SK-N-SH treated with all-trans-retinoic acid at 6 μM for 48 hours (cell line): Measurements from ENCODE around the gene JMJD8.

Experiments used
- ATAC-seq: fragments of 200-7000 bp; cut with Tn5 transposase; 3 replicates; pipeline ENCODE4 v1.9.1; 2020; ENCODE audit warnings: mild to moderate bottlenecking, moderate library complexity
- ARNTL ChIP-seq: fragments of 450-650 bp; formaldehyde crosslinking; IDR thresholded peaks from 2 replicates; pipeline ENCODE4 v1.5.0; 2020; ENCODE audit warnings: low read depth, mild to moderate bottlenecking, moderate library complexity, borderline replicate concordance
- CSDC2 ChIP-seq: fragments of 250-450 bp; sonication (Bioruptor Pico); IDR thresholded peaks from 2 replicates; pipeline ENCODE4 v1.5.0; 2020; ENCODE audit warnings: mild to moderate bottlenecking, moderate library complexity
- CSRNP3 ChIP-seq: fragments of 250-450 bp; sonication (Bioruptor Pico); IDR thresholded peaks from 2 replicates; pipeline ENCODE4 v1.5.1; 2021; ENCODE audit warnings: mild to moderate bottlenecking, moderate library complexity
- ESRRG ChIP-seq: fragments of 250-450 bp; sonication (Bioruptor Pico); IDR thresholded peaks from 2 replicates; pipeline ENCODE4 v1.6.1; 2021; ENCODE audit warnings: mild to moderate bottlenecking
- GLIS3 ChIP-seq: fragments of 250-450 bp; sonication (Bioruptor Pico); IDR thresholded peaks from 2 replicates; pipeline ENCODE4 v1.5.0; 2020; ENCODE audit warnings: mild to moderate bottlenecking, moderate library complexity
- ISL1 ChIP-seq: fragments of 250-450 bp; sonication (Bioruptor Pico); IDR thresholded peaks from 2 replicates; pipeline ENCODE4 v2.1.2; 2022; ENCODE audit warnings: mild to moderate bottlenecking, moderate library complexity
- OSR1 ChIP-seq: fragments of 250-450 bp; sonication (Bioruptor Pico); IDR thresholded peaks from 2 replicates; pipeline ENCODE4 v1.8.0; 2022; ENCODE audit warnings: moderate library complexity, mild to moderate bottlenecking, inconsistent platforms
- POU6F1 ChIP-seq: fragments of 250-450 bp; sonication (Bioruptor Pico); IDR thresholded peaks from 2 replicates; pipeline ENCODE4 v1.8.0; 2021; ENCODE audit warnings: low read depth, mild to moderate bottlenecking, moderate library complexity, borderline replicate concordance
- PPARA ChIP-seq: fragments of 250-450 bp; sonication (Bioruptor Pico); IDR thresholded peaks from 2 replicates; pipeline ENCODE4 v1.5.0; 2020; ENCODE audit warnings: mild to moderate bottlenecking, borderline replicate concordance
- RARB ChIP-seq: fragments of 250-450 bp; sonication (Bioruptor Pico); IDR thresholded peaks from 2 replicates; pipeline ENCODE4 v1.8.0; 2021; ENCODE audit warnings: mild to moderate bottlenecking, moderate library complexity
- TCF4 ChIP-seq: fragments of 250-450 bp; sonication (Bioruptor Pico); IDR thresholded peaks from 2 replicates; pipeline ENCODE4 v1.8.0; 2021; ENCODE audit warnings: mild to moderate bottlenecking, moderate library complexity, borderline replicate concordance
- ZC3H10 ChIP-seq: fragments of 250-450 bp; sonication (Bioruptor Pico); IDR thresholded peaks from 2 replicates; pipeline ENCODE4 v1.5.1; 2021; ENCODE audit warnings: mild to moderate bottlenecking, moderate library complexity
- ZFP3 ChIP-seq: fragments of 250-450 bp; sonication (Bioruptor Pico); IDR thresholded peaks from 2 replicates; pipeline ENCODE4 v1.5.0; 2020; ENCODE audit warnings: mild to moderate bottlenecking, moderate library complexity
- ZNF565 ChIP-seq: fragments of 450-650 bp; formaldehyde crosslinking; conservative IDR thresholded peaks from 2 replicates; pipeline ENCODE4 v1.5.0; 2020; ENCODE audit warnings: low read depth, mild to moderate bottlenecking, moderate library complexity
- ZNF70 ChIP-seq: fragments of 450-650 bp; formaldehyde crosslinking; IDR thresholded peaks from 2 replicates; pipeline ENCODE4 v1.5.0; 2020; ENCODE audit warnings: mild to moderate bottlenecking, moderate library complexity
- ZNF8 ChIP-seq: fragments of 450-650 bp; formaldehyde crosslinking; IDR thresholded peaks from 2 replicates; pipeline ENCODE4 v1.5.0; 2020; ENCODE audit warnings: mild to moderate bottlenecking, moderate library complexity
- TF ChIP-seq, protein P1 (sequence below): fragments of 250-450 bp; sonication (Bioruptor Pico); IDR thresholded peaks from 2 replicates; pipeline ENCODE4 v1.5.0; 2020; ENCODE audit warnings: mild to moderate bottlenecking, moderate library complexity
- TF ChIP-seq, protein P2 (sequence below): fragments of 250-450 bp; sonication (Bioruptor Pico); IDR thresholded peaks from 2 replicates; pipeline ENCODE4 v1.8.0; 2020; ENCODE audit warnings: mild to moderate bottlenecking, moderate library complexity, borderline replicate concordance
- TF ChIP-seq, protein P3 (sequence below): fragments of 250-450 bp; sonication (Bioruptor Pico); IDR thresholded peaks from 2 replicates; pipeline ENCODE4 v1.5.1; 2020; ENCODE audit warnings: low read depth, mild to moderate bottlenecking, moderate library complexity

JMJD8 gene

DNA sequence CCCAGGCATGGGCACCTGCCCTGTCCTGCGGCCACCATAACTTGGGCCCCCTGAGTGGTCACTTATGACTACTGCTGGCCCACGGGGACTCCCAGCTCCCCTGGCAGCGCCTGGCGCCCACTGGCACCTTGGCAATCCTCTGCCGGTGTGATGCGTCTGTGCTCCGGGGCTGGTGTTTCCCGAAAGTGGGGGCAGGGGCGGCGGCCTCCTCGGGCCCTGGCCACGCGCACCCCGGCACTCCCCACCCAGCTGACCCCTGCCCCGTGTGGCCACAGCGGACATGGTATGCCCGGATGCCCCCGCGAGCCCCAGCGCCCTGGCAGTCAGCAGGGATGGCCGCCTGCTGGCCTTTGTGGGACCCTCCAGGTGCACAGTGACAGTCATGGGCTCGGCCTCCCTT lies 26.6 kb downstream of the JMJD8 start (continued):
- no peak for TF ChIP-seq GLIS3 (CRISPR knock-in tag)
- TF ChIP-seq PPARA (CRISPR knock-in tag): no peak

GRCh38 chr16:654034-654433 lies 30.1 kb downstream of the JMJD8 start:
- no peak for ATAC-seq
- TF ChIP-seq POU6F1: no peak
- no peak for TF ChIP-seq ZNF565 (CRISPR knock-in tag)
- no peak for TF ChIP-seq ZNF70 (CRISPR knock-in tag)
- TF ChIP-seq TCF4 (CRISPR knock-in tag): no peak
- TF ChIP-seq, all 23 proteins: peak for 0

DNA sequence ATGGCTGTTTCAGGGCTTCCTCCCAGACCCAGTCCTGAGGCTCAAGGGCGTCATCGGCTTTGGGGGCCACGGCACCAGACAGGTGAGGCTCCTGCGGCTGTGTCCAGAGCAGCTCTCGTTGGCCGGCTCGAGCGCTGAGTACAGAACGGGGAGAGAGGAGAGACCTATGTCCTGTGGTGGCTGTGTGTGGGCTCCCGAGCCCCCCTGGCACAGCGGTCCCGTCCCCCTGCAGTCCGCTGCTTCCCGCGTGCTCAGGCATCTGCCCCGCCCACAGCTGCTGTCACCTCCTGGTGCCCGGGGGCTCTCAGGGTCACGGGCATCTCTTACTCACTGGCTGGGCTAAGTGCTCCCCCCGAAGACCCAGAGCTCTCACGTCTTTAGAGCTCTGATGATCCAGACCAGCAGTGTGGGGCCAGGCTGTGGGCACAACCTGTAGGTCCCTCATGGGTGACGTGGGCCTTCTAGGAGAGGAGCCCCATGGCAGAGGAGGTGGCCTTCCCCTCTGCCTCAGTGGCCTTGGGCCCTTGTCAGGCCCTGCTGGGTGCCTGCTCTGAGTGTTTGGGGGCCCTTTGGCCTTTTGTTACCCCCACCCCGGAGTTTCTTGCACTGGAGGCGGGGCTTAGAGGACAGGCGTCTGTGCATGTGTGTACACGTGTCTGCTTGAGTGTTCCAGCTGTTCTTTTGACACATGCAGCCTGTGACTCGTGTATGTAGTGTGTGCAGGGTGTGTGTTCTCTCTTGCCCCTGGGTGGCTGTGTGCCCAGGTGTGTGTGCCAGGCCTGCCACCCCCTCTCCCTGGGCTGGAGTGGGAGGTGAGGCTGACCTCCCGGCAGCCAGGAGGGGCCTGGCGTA lies 31.5 kb downstream of the JMJD8 start:
- TF ChIP-seq RARB (CRISPR knock-in tag): no peak
- no peak for TF ChIP-seq ZNF8
- no peak for TF ChIP-seq OSR1
- no peak for TF ChIP-seq CSRNP3
- no peak for ATAC-seq

DNA sequence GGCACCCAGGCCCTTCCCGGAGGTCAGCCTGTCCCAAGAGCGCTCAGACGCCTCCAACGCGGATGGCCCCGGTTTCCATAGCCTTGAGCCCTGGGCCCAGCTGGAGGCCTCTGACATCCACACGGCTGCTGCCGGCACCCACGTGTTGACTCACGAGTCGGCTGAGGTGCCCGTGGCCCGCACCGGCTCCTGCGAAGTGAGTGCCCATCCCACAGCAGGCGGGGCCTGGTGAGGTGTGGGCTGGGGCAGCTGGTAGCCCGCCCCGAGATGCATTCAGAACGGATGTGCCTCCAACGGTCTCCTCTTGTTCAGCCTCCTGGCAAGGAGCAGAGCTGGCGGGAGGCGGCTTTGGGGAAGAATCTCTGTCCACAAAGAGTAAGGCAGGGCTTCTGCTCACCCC lies 32.3 kb downstream of the JMJD8 start:
- TF ChIP-seq CSDC2 (CRISPR knock-in tag) (no peak), ARNTL (CRISPR knock-in tag) (no peak), RARB (CRISPR knock-in tag) (no peak), ZC3H10 (no peak), TCF4 (CRISPR knock-in tag) (no peak), ISL1 (CRISPR knock-in tag) (no peak), POU6F1 (no peak), PPARA (CRISPR knock-in tag) (no peak), OSR1 (no peak), ZFP3 (no peak), ZNF8 (no peak), ESRRG (CRISPR knock-in tag) (no peak)
- TF ChIP-seq, protein P1, sequence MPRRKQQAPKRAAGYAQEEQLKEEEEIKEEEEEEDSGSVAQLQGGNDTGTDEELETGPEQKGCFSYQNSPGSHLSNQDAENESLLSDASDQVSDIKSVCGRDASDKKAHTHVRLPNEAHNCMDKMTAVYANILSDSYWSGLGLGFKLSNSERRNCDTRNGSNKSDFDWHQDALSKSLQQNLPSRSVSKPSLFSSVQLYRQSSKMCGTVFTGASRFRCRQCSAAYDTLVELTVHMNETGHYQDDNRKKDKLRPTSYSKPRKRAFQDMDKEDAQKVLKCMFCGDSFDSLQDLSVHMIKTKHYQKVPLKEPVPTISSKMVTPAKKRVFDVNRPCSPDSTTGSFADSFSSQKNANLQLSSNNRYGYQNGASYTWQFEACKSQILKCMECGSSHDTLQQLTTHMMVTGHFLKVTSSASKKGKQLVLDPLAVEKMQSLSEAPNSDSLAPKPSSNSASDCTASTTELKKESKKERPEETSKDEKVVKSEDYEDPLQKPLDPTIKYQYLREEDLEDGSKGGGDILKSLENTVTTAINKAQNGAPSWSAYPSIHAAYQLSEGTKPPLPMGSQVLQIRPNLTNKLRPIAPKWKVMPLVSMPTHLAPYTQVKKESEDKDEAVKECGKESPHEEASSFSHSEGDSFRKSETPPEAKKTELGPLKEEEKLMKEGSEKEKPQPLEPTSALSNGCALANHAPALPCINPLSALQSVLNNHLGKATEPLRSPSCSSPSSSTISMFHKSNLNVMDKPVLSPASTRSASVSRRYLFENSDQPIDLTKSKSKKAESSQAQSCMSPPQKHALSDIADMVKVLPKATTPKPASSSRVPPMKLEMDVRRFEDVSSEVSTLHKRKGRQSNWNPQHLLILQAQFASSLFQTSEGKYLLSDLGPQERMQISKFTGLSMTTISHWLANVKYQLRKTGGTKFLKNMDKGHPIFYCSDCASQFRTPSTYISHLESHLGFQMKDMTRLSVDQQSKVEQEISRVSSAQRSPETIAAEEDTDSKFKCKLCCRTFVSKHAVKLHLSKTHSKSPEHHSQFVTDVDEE (CRISPR knock-in tag): no peak
- TF ChIP-seq, protein P2, sequence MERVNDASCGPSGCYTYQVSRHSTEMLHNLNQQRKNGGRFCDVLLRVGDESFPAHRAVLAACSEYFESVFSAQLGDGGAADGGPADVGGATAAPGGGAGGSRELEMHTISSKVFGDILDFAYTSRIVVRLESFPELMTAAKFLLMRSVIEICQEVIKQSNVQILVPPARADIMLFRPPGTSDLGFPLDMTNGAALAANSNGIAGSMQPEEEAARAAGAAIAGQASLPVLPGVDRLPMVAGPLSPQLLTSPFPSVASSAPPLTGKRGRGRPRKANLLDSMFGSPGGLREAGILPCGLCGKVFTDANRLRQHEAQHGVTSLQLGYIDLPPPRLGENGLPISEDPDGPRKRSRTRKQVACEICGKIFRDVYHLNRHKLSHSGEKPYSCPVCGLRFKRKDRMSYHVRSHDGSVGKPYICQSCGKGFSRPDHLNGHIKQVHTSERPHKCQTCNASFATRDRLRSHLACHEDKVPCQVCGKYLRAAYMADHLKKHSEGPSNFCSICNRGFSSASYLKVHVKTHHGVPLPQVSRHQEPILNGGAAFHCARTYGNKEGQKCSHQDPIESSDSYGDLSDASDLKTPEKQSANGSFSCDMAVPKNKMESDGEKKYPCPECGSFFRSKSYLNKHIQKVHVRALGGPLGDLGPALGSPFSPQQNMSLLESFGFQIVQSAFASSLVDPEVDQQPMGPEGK (CRISPR knock-in tag): no peak
- TF ChIP-seq, protein P3, sequence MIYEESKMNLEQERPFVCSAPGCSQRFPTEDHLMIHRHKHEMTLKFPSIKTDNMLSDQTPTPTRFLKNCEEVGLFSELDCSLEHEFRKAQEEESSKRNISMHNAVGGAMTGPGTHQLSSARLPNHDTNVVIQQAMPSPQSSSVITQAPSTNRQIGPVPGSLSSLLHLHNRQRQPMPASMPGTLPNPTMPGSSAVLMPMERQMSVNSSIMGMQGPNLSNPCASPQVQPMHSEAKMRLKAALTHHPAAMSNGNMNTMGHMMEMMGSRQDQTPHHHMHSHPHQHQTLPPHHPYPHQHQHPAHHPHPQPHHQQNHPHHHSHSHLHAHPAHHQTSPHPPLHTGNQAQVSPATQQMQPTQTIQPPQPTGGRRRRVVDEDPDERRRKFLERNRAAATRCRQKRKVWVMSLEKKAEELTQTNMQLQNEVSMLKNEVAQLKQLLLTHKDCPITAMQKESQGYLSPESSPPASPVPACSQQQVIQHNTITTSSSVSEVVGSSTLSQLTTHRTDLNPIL: no peak
- no peak for ATAC-seq
